LNCAP (cell line): ENCODE results near the gene KDM5A.

Experiments
- CTCF ChIP-seq: fragments of 450-650 bp; IDR thresholded peaks from 2 replicates; pipeline ENCODE4 v1.5.1; 2017; ENCODE audit warnings: mild to moderate bottlenecking

Gene KDM5A

DNA sequence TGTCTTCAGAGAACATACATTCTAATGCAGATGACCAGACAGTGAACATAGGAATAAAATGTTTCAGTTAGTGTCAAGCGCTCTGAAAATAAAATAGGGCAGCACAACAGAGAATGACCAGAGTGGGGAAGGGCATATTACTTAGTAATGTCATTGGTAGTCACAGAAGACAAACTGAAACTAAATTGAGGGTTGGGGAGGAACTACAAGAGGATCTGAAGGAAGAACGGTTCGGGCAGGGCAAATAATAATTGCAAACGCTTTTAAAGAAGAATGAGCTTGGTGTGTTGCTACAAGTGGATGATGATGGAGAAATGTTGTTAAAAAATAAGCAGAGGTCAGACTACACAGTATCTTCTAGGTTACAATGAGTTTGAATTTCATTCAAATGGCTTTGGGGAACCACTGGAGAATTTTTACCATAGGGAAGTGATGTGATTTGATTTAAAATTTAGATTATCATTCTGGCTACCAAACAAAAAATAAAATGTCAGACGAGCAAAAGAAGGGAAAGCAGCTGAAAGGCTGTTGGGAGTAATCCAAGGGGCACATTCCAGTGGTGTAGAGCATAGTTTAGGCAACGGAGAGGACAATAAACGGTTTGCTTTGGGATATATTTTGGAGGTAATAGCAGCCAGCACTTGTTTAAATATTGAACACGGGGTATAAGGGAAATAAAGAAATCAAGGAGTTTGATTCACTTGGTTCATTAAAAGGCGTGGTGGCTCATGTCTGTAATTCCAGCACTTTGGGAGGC lies 70.2 kb downstream of the KDM5A start:
- no peak for TF ChIP-seq CTCF

DNA sequence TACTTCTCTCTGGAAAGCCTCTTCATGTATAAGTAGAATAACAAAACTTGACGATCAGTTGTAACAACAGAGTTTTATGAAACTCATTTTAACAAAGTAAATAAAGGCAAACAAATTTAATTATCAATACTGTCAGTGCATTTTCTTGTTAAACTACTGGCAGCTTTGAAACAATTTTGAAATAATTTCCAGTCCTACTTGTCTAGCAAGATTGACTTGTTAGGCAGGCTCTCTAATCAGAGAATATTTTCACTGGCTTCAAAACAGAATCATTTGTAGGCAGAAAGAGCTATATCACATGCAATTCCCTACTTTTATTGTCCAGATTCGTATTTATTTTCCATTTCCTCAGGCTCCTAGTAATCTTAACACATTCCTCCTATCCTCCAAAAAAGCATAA lies 80.6 kb downstream of the KDM5A start:
- TF ChIP-seq CTCF = no peak

DNA sequence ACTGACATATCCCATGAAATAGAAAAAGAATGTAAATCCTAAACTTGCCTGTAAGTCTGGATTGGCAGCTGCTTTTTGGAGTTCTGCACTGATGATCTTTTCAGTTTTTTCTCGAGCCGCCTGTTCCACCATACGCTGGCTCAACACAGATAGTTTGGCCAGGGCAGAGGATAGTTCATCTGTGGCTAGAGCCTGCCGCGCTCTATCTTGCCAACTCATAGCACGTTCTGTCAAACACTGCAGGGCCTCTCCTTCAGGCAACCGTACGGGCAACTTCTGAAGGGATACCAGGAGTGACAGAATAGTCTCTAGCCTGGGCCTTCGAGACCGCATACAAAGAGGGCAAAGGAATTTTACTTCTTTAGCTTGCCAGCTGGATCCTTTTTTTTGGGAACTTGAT lies 81.7 kb downstream of the KDM5A start:
- no peak for TF ChIP-seq CTCF

GRCh38 chr12:304805-305204 lies 84.3 kb downstream of the KDM5A start:
- no peak for TF ChIP-seq CTCF

DNA sequence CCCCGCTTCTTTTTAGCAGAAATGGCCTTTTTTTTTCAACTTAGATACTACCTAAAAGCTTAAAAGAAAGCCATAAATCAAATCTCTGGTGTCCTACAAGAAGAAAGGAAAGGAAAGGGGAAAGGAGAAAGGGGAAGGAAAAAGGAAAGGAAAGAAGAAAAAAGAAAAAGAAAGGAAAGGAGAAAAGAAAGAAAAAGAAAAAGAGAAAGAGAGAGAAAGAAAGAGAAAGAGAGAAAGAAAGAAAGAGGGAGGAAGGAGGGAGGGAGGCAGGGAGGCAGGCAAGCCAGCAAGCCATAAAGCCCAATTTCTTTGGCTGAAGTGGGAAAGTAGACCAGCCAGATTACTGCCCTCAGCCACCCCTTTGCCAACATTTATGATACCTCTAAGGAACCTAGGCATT lies 94.0 kb downstream of the KDM5A start:
- no peak for TF ChIP-seq CTCF

DNA sequence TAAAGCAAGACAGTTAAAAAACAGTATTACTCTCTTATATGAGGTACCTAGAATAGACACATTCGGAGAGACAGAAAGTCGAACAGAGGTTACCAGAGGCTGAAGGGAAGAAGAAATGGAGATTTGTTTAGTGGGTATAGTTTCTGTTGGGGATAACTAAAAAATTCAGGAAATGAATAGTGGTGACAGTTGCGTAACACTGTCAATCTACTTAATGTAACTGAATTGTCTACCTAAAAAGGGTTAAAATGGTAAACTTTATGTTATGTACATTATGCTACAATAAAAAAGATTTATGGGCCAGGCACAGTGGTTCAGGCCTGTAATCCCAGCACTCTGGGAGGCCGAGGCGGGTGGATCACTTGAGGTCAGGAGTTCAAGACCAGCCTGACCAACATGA lies 95.9 kb downstream of the KDM5A start:
- no peak for TF ChIP-seq CTCF

- no peak for TF ChIP-seq CTCF
Observed at GRCh38 chr12:292186-292585, 96.9 kb downstream of the KDM5A start.
